HL-60 (cell line): Measurements from ENCODE around the gene FAM171A1.

Experiments used
- CTCF ChIP-seq: IDR thresholded peaks from one replicate; pipeline ENCODE4 v1.5.1; 2011; ENCODE audit warnings: low read length, control low read depth, inconsistent platforms; ENCODE audit not compliant: insufficient read depth
- POLR2AphosphoS5 ChIP-seq: IDR thresholded peaks from 2 replicates; pipeline ENCODE4 v1.6.1; 2012; ENCODE audit warnings: low read depth

GRCh38 chr10:15401382-15401781, 30.3 kb upstream of the FAM171A1 start:
- TF ChIP-seq POLR2AphosphoS5 (no peak), CTCF (no peak)
